HEK293 (cell line): Measurements from ENCODE around the gene SLC31A1.

Source experiments
- CTCF ChIA-PET: fragments of 350-600 bp; formaldehyde crosslinking; extraction: SDS; loops from one replicate; lab custom pipeline; 2021; ENCODE audit warnings: antibody characterized with exemption; lab: Yijun Ruan, JAX
- POLR2A ChIA-PET: fragments of 300-600 bp; formaldehyde crosslinking; extraction: SDS; loops from one replicate; lab custom pipeline; 2020; ENCODE audit warnings: antibody characterized with exemption, inconsistent platforms; lab: Yijun Ruan, JAX
- H3K27ac ChIP-seq: fragments of 200-500 bp; sonication (Bioruptor generic); 2 replicates; pipeline ENCODE4 v1.5.1; 2014; ENCODE audit warnings: low read depth, low read length, control low read depth, inconsistent platforms; ENCODE audit errors: extremely low read depth
- H3K36me3 ChIP-seq, 2 experiments: fragments of 200-500 bp in 1 of 2; sonication (Bioruptor generic) in 1 of 2; 1 replicate in 1 of 2; 2 replicates in 1 of 2; pipeline ENCODE4 v1.5.1; 2014 to 2017; ENCODE audit warnings: inconsistent platforms in 2 of 2, low read length in 2 of 2; ENCODE audit not compliant: control insufficient read depth in 2 of 2, insufficient read depth in 1 of 2
- H3K4me1 ChIP-seq: fragments of 200-500 bp; sonication (Bioruptor generic); 2 replicates; pipeline ENCODE4 v1.5.1; 2014; ENCODE audit warnings: mild to moderate bottlenecking, low read length, inconsistent platforms; ENCODE audit not compliant: control insufficient read depth, insufficient read depth
- H3K4me3 ChIP-seq: 2 replicates; pipeline ENCODE4 v1.5.1; 2011; ENCODE audit warnings: low read depth, mild to moderate bottlenecking, control low read depth, low read length, moderate library complexity
- H3K9me3 ChIP-seq: fragments of 200-500 bp; sonication (Bioruptor generic); 2 replicates; pipeline ENCODE4 v1.5.1; 2014; ENCODE audit warnings: low read depth, low read length, inconsistent platforms; ENCODE audit not compliant: control insufficient read depth, insufficient read depth
- KLF7 ChIP-seq: fragments of 450-650 bp; formaldehyde crosslinking; IDR thresholded peaks from 2 replicates; pipeline ENCODE4 v1.5.1; 2016; ENCODE audit warnings: missing biosample characterization, missing genetic modification characterization, borderline replicate concordance
- SP2 ChIP-seq: fragments of 450-650 bp; formaldehyde crosslinking; IDR thresholded peaks from 2 replicates; pipeline ENCODE4 v1.5.1; 2016; ENCODE audit warnings: missing biosample characterization, missing genetic modification characterization
- ZFP69B ChIP-seq: fragments of 450-650 bp; formaldehyde crosslinking; IDR thresholded peaks from 2 replicates; pipeline ENCODE4 v1.5.1; 2016; ENCODE audit warnings: missing biosample characterization, missing genetic modification characterization
- ZNF2 ChIP-seq: fragments of 450-650 bp; formaldehyde crosslinking; IDR thresholded peaks from 2 replicates; pipeline ENCODE4 v1.5.1; 2016; ENCODE audit warnings: missing biosample characterization, missing genetic modification characterization
- ZNF302 ChIP-seq: fragments of 450-650 bp; formaldehyde crosslinking; IDR thresholded peaks from 2 replicates; pipeline ENCODE4 v1.5.1; 2016; ENCODE audit warnings: missing biosample characterization, missing genetic modification characterization, low read depth
- ZNF391 ChIP-seq: fragments of 450-650 bp; formaldehyde crosslinking; IDR thresholded peaks from 2 replicates; pipeline ENCODE4 v1.5.1; 2016; ENCODE audit warnings: low read depth, missing biosample characterization, missing genetic modification characterization, borderline replicate concordance
- ZNF501 ChIP-seq: fragments of 450-650 bp; formaldehyde crosslinking; IDR thresholded peaks from 2 replicates; pipeline ENCODE4 v1.5.1; 2016; ENCODE audit warnings: missing biosample characterization, missing genetic modification characterization
- ZNF664 ChIP-seq: fragments of 450-650 bp; formaldehyde crosslinking; IDR thresholded peaks from 2 replicates; pipeline ENCODE4 v1.5.1; 2016; ENCODE audit warnings: missing biosample characterization, missing genetic modification characterization
- ZSCAN23 ChIP-seq: fragments of 450-650 bp; formaldehyde crosslinking; IDR thresholded peaks from 2 replicates; pipeline ENCODE4 v1.5.1; 2016; ENCODE audit warnings: missing biosample characterization, missing genetic modification characterization
- TF ChIP-seq, protein P1 (sequence below): fragments of 450-650 bp; formaldehyde crosslinking; IDR thresholded peaks from 2 replicates; pipeline ENCODE4 v1.5.1; 2017; ENCODE audit warnings: missing biosample characterization, missing genetic modification characterization
- TF ChIP-seq, protein P2 (sequence below): fragments of 450-650 bp; formaldehyde crosslinking; IDR thresholded peaks from 2 replicates; pipeline ENCODE4 v1.5.1; 2016; ENCODE audit warnings: missing biosample characterization, missing genetic modification characterization
- TF ChIP-seq, protein P3 (sequence below): fragments of 450-650 bp; formaldehyde crosslinking; conservative IDR thresholded peaks from 2 replicates; pipeline ENCODE4 v1.5.1; 2016; ENCODE audit warnings: low read depth, missing biosample characterization, missing genetic modification characterization
- TF ChIP-seq, protein P4 (sequence below): fragments of 450-650 bp; formaldehyde crosslinking; IDR thresholded peaks from 2 replicates; pipeline ENCODE4 v1.5.1; 2016; ENCODE audit warnings: missing biosample characterization, missing genetic modification characterization
- TF ChIP-seq, protein P5 (sequence below): fragments of 450-650 bp; formaldehyde crosslinking; IDR thresholded peaks from 2 replicates; pipeline ENCODE4 v1.5.1; 2017; ENCODE audit warnings: missing biosample characterization, missing genetic modification characterization

The SLC31A1 gene

DNA sequence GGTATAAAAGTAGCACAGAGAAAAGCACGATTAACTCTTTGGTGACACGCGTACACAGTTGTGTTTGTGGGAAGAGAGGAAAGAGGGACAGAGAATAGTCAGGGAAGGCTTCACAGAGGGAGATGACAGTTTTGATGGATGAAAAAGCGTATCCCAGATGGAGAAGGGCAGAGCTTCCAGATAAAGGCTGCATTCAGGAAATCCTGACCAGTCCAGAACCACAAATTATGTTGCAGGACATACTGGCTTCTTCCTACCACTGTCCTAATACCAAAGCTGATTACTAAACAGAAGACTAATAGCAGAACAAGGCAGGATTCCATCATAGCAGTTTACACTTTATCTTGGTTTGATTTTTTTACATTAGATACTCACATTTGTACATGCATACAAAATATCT is 36.1 kb upstream of the SLC31A1 start:
- Histone ChIP-seq H3K9me3 (no peaks in the 10 kb centered on the region), H3K4me1 (no peaks in the 10 kb centered on the region), H3K27ac (no peak overlapping the region), H3K4me3 (no peak overlapping the region), H3K36me3 (peaks cover 7 to 91% of the 10 kb centered on the region in 2 experiments; a peak in 2 of 3 replicates)
- TF ChIP-seq, protein P1, sequence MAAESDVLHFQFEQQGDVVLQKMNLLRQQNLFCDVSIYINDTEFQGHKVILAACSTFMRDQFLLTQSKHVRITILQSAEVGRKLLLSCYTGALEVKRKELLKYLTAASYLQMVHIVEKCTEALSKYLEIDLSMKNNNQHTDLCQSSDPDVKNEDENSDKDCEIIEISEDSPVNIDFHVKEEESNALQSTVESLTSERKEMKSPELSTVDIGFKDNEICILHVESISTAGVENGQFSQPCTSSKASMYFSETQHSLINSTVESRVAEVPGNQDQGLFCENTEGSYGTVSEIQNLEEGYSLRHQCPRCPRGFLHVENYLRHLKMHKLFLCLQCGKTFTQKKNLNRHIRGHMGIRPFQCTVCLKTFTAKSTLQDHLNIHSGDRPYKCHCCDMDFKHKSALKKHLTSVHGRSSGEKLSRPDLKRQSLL (tag by site-specific recombination), result no peak
- TF ChIP-seq ZSCAN23 (tag by site-specific recombination) (no peak), ZNF2 (tag by site-specific recombination) (no peak), ZNF664 (no peak), KLF7 (tag by site-specific recombination) (no peak), ZNF302 (tag by site-specific recombination) (no peak), ZNF501 (no peak)
- TF ChIP-seq, protein P2, sequence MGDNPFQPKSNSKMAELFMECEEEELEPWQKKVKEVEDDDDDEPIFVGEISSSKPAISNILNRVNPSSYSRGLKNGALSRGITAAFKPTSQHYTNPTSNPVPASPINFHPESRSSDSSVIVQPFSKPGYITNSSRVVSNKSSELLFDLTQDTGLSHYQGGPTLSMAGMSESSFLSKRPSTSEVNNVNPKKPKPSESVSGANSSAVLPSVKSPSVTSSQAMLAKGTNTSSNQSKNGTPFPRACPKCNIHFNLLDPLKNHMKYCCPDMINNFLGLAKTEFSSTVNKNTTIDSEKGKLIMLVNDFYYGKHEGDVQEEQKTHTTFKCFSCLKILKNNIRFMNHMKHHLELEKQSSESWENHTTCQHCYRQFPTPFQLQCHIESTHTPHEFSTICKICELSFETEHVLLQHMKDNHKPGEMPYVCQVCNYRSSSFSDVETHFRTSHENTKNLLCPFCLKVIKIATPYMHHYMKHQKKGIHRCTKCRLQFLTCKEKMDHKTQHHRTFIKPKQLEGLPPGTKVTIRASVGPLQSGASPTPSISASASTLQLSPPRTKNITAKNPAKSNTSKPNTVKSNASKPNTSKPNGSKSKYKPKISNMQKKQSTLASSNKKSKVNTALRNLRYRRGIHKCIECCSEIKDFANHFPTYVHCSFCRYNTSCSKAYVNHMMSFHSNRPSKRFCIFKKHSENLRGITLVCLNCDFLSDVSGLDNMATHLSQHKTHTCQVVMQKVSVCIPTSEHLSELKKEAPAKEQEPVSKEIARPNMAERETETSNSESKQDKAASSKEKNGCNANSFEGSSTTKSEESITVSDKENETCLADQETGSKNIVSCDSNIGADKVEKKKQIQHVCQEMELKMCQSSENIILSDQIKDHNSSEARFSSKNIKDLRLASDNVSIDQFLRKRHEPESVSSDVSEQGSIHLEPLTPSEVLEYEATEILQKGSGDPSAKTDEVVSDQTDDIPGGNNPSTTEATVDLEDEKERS (tag by site-specific recombination), result no peak
- TF ChIP-seq, protein P3, sequence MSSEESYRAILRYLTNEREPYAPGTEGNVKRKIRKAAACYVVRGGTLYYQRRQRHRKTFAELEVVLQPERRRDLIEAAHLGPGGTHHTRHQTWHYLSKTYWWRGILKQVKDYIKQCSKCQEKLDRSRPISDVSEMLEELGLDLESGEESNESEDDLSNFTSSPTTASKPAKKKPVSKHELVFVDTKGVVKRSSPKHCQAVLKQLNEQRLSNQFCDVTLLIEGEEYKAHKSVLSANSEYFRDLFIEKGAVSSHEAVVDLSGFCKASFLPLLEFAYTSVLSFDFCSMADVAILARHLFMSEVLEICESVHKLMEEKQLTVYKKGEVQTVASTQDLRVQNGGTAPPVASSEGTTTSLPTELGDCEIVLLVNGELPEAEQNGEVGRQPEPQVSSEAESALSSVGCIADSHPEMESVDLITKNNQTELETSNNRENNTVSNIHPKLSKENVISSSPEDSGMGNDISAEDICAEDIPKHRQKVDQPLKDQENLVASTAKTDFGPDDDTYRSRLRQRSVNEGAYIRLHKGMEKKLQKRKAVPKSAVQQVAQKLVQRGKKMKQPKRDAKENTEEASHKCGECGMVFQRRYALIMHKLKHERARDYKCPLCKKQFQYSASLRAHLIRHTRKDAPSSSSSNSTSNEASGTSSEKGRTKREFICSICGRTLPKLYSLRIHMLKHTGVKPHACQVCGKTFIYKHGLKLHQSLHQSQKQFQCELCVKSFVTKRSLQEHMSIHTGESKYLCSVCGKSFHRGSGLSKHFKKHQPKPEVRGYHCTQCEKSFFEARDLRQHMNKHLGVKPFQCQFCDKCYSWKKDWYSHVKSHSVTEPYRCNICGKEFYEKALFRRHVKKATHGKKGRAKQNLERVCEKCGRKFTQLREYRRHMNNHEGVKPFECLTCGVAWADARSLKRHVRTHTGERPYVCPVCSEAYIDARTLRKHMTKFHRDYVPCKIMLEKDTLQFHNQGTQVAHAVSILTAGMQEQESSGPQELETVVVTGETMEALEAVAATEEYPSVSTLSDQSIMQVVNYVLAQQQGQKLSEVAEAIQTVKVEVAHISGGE (tag by site-specific recombination), result no peak
- ChIA-PET CTCF (interaction anchor here (0.6 kb wide), 1 partner anchor 317 kb away, joined by 3 read pairs; no protein-coding TSS in a partner anchor), POLR2A (no interaction called here)

DNA sequence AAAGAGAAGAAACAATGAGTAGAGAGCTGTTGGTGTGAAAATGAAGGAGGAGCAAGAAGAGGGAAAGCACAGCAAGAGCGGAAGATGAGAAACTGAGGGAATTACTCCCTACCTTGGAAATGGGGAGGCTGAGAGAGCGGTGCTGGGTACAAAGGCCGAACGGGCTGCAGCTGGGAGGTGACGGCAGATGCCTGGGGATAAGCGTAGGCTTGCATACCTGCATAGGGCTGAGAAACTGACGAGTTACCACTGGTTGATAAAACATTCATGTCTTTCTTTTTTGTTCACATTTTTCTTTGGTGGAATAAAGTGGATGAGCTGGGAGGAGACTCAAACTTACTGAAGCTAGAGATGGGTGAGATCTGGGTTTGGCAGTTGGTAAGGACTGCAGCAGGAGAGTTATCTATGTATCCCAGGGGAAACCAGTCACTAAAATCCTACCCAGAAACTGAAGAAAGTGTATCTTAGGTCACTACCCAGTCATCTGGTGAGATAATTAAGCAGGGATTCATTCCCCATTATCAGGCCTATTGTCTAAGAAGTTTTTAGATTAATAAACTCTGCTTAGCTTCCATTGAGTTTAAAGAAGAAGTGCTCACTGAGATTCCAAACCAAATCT is 35.1 kb upstream of the SLC31A1 start:
- H3K36me3 ChIP-seq, result peaks cover 7 to 90% of the 10 kb centered on the region in 2 experiments; a peak in 2 of 3 replicates
- ChIA-PET POLR2A (no interaction called here), CTCF (interaction anchor here (0.5 to 1.0 kb wide), 3 partner anchors 8 to 208 kb away, joined by 3 to 6 read pairs (median 4); no protein-coding TSS in a partner anchor)
- H3K4me3 ChIP-seq, result no peak overlapping the region
- no peaks in the 10 kb centered on the region for H3K4me1 ChIP-seq
- TF ChIP-seq SP2 (tag by site-specific recombination), result no peak
- TF ChIP-seq, protein P4, sequence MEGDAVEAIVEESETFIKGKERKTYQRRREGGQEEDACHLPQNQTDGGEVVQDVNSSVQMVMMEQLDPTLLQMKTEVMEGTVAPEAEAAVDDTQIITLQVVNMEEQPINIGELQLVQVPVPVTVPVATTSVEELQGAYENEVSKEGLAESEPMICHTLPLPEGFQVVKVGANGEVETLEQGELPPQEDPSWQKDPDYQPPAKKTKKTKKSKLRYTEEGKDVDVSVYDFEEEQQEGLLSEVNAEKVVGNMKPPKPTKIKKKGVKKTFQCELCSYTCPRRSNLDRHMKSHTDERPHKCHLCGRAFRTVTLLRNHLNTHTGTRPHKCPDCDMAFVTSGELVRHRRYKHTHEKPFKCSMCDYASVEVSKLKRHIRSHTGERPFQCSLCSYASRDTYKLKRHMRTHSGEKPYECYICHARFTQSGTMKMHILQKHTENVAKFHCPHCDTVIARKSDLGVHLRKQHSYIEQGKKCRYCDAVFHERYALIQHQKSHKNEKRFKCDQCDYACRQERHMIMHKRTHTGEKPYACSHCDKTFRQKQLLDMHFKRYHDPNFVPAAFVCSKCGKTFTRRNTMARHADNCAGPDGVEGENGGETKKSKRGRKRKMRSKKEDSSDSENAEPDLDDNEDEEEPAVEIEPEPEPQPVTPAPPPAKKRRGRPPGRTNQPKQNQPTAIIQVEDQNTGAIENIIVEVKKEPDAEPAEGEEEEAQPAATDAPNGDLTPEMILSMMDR, result no peak
- TF ChIP-seq, protein P5, sequence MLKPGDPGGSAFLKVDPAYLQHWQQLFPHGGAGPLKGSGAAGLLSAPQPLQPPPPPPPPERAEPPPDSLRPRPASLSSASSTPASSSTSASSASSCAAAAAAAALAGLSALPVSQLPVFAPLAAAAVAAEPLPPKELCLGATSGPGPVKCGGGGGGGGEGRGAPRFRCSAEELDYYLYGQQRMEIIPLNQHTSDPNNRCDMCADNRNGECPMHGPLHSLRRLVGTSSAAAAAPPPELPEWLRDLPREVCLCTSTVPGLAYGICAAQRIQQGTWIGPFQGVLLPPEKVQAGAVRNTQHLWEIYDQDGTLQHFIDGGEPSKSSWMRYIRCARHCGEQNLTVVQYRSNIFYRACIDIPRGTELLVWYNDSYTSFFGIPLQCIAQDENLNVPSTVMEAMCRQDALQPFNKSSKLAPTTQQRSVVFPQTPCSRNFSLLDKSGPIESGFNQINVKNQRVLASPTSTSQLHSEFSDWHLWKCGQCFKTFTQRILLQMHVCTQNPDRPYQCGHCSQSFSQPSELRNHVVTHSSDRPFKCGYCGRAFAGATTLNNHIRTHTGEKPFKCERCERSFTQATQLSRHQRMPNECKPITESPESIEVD (tag by site-specific recombination), result no peak
- no peak for TF ChIP-seq ZFP69B (tag by site-specific recombination)
- TF ChIP-seq ZNF391 (tag by site-specific recombination), result no peak
- H3K9me3 ChIP-seq, result no peaks in the 10 kb centered on the region
- H3K27ac ChIP-seq, result no peak overlapping the region
